HL-60 (cell line): ENCODE data around the gene SH3BP4.

Experiments used
- CTCF ChIP-seq: IDR thresholded peaks from one replicate; pipeline ENCODE4 v1.5.1; 2011; ENCODE audit warnings: low read length, control low read depth, inconsistent platforms; ENCODE audit not compliant: insufficient read depth
- POLR2AphosphoS5 ChIP-seq: IDR thresholded peaks from 2 replicates; pipeline ENCODE4 v1.6.1; 2012; ENCODE audit warnings: low read depth

- no peak for TF ChIP-seq CTCF
- TF ChIP-seq POLR2AphosphoS5 = no peak
These were observed 53.9 kb downstream of the SH3BP4 start for GRCh38 chr2:235005603-235006259.
